ENCODE measurements around the gene CCNI2. TPM values are rescaled to one million over a fixed set of nuclear protein-coding genes. Genes with fewer than 3 reads are reported as not detected.

CCNI2 gene
- total RNA-seq, 1 donor from 2014 or later, result 8.6 TPM

Other genes with a start within 250 kb of the CCNI2 start
- gene IL5, start 203.9 kb upstream of the CCNI2 start, total RNA-seq, result 7.3 and 7.7 TPM in 2 replicates
- gene RAD50, start 190.4 kb upstream of the CCNI2 start, total RNA-seq, result 32.3 and 32.9 TPM in 2 replicates
- 32.6 and 39.1 TPM in 2 replicates for gene IL13, start 89.3 kb upstream of the CCNI2 start, total RNA-seq
- 4.0 and 7.9 TPM in 2 replicates for gene IL4, start 73.4 kb upstream of the CCNI2 start, total RNA-seq
- 18.6 and 19.8 TPM in 2 replicates for gene KIF3A, start 9.9 kb upstream of the CCNI2 start, total RNA-seq
- 28.2 and 32.6 TPM in 2 replicates for gene SEPTIN8, start 29.8 kb downstream of the CCNI2 start, total RNA-seq
- 0.07 and 0.09 TPM in 2 replicates for gene SOWAHA, start 65.9 kb downstream of the CCNI2 start, total RNA-seq
- gene SHROOM1, start 83.2 kb downstream of the CCNI2 start, total RNA-seq, result 1.9 and 3.0 TPM in 2 replicates
- gene GDF9, start 119.0 kb downstream of the CCNI2 start, total RNA-seq, result 0.18 and 0.27 TPM in 2 replicates
- 330 and 336 TPM in 2 replicates for gene UQCRQ, start 119.2 kb downstream of the CCNI2 start, total RNA-seq
- 4.0 and 4.2 TPM in 2 replicates for gene LEAP2, start 126.2 kb downstream of the CCNI2 start, total RNA-seq
- 30.5 and 31.8 TPM in 2 replicates for gene AFF4, start 216.2 kb downstream of the CCNI2 start, total RNA-seq

All from T-helper 2 cell treated with Interferon-gamma antibody and Interleukin-4, amounts not matched to agents 100 ng/mL and 5 ng/mL, for 36 hours (primary cell).